ENCODE measurements around the gene PI16. TPM values are rescaled to one million over a fixed set of nuclear protein-coding genes. Genes with fewer than 3 reads are reported as not detected.

PI16 gene
- total and polyA plus RNA-seq, 4 donors, result 0.12 to 0.25 (median 0.24) TPM; not detected in 1

- Histone ChIP-seq H3K4me3 (ENCODE audit: low read depth in 1 of 3, low read length in 3 of 3) (no peak overlapping the region), H3K9me3 (ENCODE audit: control insufficient read depth in 4 of 4, low read length in 3 of 4) (no peaks in the 10 kb centered on the region), H3K27ac (ENCODE audit: low read depth in 1 of 2, low read length in 2 of 2) (no peak overlapping the region), H3K9ac (ENCODE audit: low read depth in 1 of 2, low read length in 2 of 2) (no peak overlapping the region), H3K27me3 (ENCODE audit: control insufficient read depth in 4 of 4, insufficient read depth in 4 of 4, low read length in 3 of 4) (no peaks in the 10 kb centered on the region), H3K4me1 (ENCODE audit: control insufficient read depth in 4 of 4, insufficient read depth in 4 of 4, low read length in 3 of 4) (peaks cover 0 to 11% (median 6%) of the 10 kb centered on the region in 4 donors), H3K36me3 (ENCODE audit: control insufficient read depth in 4 of 4, insufficient read depth in 3 of 4, low read depth in 1 of 4, low read length in 3 of 4) (peaks cover 4 to 28% (median 14%) of the 10 kb centered on the region in 4 donors)
- 79% methylated on average over 4 of the region's 4 CpGs for WGBS
- TF ChIP-seq REST (IDR thresholded peaks at IDR 0.05), result no peak
- TF ChIP-seq RAD21 (IDR thresholded peaks at IDR 0.05), result no peak
- TF ChIP-seq SP1 (IDR thresholded peaks at IDR 0.05), result no peak
- no peak for TF ChIP-seq TAF1 (conservative IDR thresholded peaks at IDR 0.05)
- TF ChIP-seq, protein P1, sequence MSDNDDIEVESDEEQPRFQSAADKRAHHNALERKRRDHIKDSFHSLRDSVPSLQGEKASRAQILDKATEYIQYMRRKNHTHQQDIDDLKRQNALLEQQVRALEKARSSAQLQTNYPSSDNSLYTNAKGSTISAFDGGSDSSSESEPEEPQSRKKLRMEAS (IDR thresholded peaks at IDR 0.05), result no peak
- no peak for TF ChIP-seq ZBTB33 (IDR thresholded peaks at IDR 0.05)
- TF ChIP-seq NR2F2 (IDR thresholded peaks at IDR 0.05), result no peak
- no peak for TF ChIP-seq HNF4G (IDR thresholded peaks at IDR 0.05)
- TF ChIP-seq GABPA (IDR thresholded peaks at IDR 0.05 in 1 of 2, conservative IDR thresholded peaks at IDR 0.05 in 1 of 2), result no peak
- no peak for DNase-seq (ENCODE audit: low spot score)
These were observed 42.5 kb upstream of the PI16 start for GRCh38 chr6:36912030-36912454.

GRCh38 chr6:36912586-36912985 is 42.0 kb upstream of the PI16 start:
- no peak for TF ChIP-seq SP1 (IDR thresholded peaks at IDR 0.05)
- no peak for TF ChIP-seq YY1 (IDR thresholded peaks at IDR 0.05)
- TF ChIP-seq, protein P1 (IDR thresholded peaks at IDR 0.05), result no peak
- no peak for TF ChIP-seq ZBTB33 (IDR thresholded peaks at IDR 0.05)
- no peak for TF ChIP-seq FOXA2 (IDR thresholded peaks at IDR 0.05)
- 83% methylated on average over 8 of the region's 8 CpGs for WGBS
- DNase-seq (ENCODE audit: low spot score), result no peak
- no peak overlapping the region for H3K4me3 ChIP-seq (ENCODE audit: low read depth in 1 of 3, low read length in 3 of 3)
- H3K9me3 ChIP-seq (ENCODE audit: control insufficient read depth in 4 of 4, low read length in 3 of 4), result no peaks in the 10 kb centered on the region
- no peaks in the 10 kb centered on the region for H3K27me3 ChIP-seq (ENCODE audit: control insufficient read depth in 4 of 4, insufficient read depth in 4 of 4, low read length in 3 of 4)
- no peak overlapping the region for H3K9ac ChIP-seq (ENCODE audit: low read depth in 1 of 2, low read length in 2 of 2)
- peaks cover 0 to 10% (median 6%) of the 10 kb centered on the region in 4 donors for H3K4me1 ChIP-seq (ENCODE audit: control insufficient read depth in 4 of 4, insufficient read depth in 4 of 4, low read length in 3 of 4)
- no peak overlapping the region for H3K27ac ChIP-seq (ENCODE audit: low read depth in 1 of 2, low read length in 2 of 2)
- H3K36me3 ChIP-seq (ENCODE audit: control insufficient read depth in 4 of 4, insufficient read depth in 3 of 4, low read depth in 1 of 4, low read length in 3 of 4), result peaks cover 4 to 34% (median 18%) of the 10 kb centered on the region in 4 donors
